HG03025 (cell line): ENCODE measurements around the gene DNAH1.

Source experiments
- ATAC-seq: cut with Tn5 transposase; IDR thresholded peaks from one replicate; pipeline ENCODE4 v1.9.1; 2021; ENCODE audit warnings: mild to moderate bottlenecking, moderate library complexity; ENCODE audit not compliant: unreplicated experiment, low FRiP score

DNAH1 gene

DNA sequence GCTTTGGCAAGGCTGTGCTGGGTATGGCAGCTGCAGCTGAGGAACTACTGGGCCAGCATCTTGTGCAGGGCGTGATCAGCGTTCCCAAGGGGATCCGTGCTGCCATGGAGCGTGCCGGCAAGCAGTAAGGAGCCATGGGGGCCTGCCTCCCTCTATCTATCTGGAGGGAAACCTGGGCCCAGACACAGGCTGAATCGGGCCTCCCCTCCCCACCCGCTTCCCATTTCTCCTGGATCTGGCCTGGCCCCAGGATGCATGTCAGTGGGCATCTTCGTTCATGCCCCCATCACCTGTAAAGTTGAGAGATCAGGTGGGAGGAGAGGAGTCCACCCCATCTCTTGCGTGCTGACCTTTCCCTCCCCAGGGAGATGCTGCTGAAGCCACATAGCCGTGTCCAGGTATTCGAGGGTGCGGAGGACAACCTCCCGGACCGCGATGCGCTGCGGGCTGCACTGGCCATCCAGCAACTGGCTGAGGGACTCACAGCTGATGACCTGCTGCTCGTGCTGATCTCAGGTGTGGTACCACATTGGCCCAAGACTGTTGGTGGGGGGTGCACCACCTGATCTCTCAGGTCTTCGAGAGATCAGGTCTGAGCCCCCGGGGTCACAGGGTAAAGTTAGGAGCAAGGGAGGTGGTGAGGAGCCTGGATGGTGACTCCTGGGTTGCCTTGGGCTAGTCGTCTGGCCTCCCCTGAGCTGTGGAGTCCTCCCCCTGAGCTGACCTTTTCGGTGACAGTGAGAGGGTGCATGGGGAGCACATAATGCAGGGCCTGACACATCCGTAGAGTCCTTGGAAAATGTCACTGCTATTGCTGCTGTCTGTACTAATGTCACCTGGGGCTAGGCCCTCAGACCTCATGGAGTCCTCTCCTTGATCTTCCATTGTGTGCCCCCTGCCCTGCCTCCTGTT lies 25.3 kb upstream of the DNAH1 start:
- ATAC-seq, result no peak

DNA sequence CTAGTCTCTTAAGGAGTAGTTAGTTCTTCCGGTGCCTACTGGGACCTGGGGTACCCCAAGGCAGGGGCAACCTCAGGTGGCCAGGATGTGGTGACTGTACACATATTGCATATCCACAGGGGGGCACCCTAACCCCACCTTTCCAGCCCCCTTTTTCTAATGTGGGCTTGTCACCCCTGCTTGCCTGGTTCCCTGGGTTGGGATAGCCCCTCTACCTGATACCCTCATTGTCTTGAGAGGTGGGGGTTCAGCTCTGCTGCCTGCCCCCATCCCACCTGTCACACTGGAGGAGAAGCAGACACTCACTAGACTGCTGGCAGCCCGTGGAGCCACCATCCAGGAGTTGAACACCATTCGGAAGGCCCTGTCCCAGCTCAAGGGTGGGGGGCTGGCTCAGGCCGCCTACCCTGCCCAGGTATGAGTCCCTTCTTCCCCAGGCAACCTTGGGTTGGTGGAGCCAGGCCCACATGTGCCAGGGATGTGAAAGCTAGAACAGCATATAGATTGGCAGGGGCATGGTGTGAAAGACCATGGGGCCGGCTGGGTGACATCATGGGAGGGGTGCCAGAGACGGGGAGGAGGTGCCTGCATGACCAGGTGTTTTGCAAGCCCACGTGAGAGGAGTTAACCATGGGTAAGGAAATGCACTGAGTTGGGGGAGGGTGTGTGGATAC lies 24.5 kb upstream of the DNAH1 start:
- no peak for ATAC-seq

DNA sequence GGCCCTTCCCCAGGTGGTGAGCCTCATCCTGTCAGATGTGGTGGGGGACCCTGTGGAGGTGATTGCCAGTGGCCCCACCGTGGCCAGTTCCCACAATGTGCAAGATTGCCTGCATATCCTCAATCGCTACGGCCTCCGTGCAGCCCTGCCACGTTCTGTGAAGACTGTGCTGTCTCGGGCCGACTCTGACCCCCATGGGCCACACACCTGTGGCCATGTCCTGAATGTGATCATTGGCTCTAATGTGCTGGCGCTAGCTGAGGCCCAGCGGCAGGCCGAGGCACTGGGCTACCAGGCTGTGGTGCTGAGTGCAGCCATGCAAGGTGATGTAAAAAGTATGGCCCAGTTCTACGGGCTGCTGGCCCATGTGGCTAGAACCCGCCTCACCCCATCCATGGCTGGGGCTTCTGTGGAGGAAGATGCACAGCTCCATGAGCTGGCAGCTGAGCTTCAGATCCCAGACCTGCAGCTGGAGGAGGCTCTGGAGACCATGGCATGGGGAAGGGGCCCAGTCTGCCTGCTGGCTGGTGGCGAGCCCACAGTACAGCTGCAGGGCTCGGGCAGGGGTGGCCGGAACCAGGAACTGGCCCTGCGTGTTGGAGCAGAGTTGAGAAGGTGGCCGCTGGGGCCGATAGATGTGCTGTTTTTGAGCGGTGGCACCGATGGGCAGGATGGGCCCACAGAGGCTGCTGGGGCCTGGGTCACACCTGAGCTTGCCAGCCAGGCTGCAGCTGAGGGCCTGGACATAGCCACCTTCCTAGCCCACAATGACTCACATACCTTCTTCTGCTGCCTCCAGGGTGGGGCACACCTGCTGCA lies 23.7 kb upstream of the DNAH1 start:
- ATAC-seq, result no peak

DNA sequence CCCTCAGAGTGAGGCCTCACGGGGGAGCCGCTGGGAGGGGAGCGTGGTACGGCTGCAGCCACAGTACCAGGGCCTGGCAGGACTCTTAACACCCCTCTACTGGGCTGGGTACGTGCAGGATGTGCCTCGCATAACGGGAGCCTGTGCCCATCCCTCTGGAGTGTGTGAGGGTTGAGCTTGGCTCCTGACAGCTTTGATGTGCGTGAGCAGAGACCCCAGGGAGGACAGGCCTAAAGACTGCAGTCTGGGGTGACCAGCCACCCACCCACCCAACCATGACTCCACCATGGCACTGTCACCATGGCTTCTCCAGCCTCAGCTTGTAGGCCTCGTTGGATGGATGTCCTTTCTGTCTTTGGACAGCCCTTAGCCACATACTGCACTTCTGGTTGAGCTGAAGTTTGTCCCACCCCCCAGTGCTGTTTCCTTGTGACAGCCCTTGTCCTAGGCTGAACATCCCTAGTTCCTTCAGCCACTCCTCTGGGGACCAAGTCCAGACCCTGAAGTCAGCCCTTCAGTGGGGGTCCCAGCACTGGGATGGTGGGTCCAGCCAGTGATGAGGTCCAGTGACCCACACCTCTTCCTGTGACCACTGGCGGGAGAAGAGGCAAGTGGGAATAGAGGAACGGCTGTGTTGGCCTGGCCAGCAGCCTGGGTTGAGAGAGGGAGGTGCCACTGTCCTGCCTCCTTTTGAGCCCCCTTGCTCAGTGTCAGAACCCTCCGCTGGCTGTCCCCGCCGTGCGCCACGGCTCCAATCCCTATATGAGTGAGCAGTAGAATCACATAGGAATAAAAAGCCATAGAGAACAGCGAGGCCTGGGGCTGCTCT lies 22.4 kb upstream of the DNAH1 start:
- ATAC-seq, result no peak

DNA sequence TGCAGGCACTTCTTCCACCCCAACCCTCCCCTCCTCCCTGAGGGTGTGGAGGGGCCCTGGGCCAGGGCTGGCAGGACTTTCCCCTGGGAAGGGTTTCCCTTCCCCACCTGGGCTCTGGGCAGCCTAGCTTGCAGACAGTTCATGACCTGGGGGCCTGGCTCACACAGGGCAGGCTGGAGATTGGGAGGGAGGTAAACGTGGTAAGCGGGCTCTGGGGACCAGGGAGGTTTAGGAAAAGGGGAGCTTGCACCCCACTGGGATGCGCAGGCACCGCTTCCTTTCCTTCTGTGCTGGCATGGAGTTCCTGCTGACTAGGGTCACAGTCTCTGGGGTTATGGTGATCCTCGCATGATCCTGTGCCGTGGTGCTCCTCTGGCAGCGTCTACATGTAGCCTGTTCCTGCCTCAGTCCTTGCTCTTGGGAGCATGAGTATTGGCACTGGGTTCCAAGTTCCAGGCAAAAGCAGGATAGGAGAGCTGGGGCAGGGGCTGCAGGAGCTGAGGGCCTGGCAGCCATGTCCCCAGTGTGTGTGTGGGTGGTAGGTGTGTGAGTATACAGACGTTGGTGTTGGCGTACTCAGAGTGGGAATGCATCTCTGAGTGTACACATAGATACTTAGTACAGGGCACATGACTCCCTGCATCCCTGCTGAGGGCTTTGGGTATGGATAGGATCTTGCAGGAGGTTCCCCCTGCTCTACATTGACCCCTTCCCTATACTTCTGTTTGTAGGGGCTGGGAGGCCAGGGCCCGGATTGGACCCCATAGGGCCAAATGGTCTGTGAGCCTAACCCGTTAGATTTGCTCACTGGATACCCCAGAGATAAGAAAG lies 21.6 kb upstream of the DNAH1 start:
- ATAC-seq, result no peak

DNA sequence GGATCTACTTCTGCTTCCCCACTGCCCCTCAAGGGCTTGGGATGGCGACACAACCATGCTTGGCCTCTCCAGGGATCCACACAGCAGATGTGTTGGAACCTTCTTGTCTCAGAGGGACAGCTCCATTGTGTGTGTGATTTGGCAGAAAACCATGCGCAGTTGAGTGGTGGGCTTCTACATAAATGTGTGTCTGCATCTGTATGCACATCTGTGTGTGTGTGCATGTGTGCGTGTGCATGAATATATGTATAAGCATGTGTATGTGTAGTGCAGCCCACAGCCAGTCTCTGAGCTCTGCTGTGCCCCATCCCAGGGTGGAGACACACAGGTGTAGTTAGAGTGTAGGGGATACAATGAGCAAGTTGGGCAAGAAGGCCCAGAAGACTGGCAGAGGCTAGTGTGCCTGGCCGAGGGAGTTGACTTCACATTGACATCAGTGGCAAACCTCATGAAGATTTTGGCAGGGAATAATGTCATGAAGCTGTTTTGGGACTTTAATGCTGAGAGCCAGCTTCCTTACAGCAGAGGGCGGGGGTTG lies 20.4 kb upstream of the DNAH1 start:
- ATAC-seq, result no peak

DNA sequence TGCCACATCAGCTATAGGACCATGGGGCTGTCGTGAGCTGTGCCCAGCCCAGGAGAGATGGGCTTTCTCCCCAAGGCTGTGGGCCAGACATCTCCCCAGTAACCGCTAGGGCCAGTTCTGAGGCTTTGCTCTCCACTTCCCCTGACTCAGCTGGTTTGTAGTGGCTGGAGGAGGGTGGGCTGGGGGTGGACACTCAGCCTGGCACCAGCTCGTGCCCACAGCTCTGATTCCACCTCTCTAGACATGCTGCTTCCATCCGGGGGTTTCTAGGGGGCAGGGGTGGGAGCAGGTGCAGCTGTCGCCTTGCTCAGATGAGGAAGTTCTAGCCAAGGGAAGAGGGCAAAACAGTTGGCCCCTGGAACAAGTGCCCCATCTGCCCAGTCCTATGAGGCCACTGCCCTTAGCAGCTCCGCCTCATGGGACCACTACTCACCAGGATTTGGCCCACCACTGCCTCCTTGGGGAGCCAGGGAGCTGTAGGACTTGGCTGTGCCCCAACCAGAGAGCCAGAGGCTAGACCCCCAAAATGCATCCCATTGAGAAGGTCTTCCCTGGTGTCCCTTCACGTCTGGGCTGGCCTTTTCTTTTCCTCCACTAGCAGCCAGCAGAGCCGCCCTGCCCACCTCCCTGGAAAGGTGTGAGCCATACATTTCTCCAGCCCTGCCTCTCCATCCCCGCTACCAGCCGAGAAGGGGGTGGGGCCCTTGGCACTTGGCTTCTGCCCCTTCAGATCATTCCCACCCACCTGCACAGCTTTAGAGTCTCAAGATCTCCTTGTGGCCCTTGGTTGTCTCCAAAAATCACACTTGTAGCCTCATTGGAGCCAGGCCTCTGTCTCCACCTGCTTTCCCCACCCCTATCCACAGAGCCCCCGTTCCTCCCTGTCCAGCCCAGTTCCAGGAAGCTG lies 18.6 kb upstream of the DNAH1 start:
- ATAC-seq, result no peak

DNA sequence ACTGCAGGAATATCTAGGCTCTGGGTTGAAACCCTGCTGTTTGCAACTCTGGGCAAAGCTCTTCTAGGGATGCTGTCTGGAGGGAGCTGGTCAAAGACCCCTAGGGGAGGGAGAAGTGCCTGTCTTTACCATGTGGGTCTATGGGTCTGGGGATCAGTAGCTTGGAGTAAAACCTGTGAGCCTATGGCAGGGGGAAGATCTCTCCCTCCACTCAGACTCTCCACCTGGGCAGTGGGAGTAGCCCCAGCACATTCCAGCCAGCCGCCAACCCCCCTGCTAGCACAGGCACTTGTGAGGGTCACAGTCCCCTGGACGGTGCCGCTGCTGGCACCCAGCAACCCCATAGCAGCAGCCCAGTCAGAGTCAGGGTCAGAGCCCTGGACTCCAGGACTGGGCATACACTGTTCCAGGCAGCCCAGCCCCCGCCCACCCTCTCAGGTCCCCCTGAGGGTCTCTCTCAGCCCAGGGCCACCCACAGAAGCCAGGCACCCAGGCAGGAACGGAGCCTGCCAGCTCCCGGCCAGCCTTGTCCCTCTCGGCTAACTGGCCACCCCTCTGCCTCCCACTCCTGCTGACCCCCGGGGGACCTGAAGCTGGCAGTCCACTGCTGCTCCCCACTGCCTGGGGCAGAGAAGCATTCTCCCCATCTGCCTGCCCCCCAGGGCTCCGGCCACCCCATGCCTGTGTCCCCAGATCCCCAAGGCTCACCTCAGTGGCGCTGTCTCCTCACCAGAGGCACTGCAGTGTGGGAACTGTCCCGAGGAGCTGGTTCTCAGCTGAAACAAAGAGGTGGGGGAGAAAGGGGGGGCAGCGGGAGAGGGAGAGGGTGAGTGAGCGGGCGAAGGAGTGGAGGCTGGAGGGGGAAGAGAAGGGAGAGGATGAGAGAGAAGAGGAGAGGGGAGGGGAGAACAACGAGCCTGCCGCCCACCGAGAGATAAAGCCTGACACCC lies 17.7 kb upstream of the DNAH1 start:
- ATAC-seq, result no peak

DNA sequence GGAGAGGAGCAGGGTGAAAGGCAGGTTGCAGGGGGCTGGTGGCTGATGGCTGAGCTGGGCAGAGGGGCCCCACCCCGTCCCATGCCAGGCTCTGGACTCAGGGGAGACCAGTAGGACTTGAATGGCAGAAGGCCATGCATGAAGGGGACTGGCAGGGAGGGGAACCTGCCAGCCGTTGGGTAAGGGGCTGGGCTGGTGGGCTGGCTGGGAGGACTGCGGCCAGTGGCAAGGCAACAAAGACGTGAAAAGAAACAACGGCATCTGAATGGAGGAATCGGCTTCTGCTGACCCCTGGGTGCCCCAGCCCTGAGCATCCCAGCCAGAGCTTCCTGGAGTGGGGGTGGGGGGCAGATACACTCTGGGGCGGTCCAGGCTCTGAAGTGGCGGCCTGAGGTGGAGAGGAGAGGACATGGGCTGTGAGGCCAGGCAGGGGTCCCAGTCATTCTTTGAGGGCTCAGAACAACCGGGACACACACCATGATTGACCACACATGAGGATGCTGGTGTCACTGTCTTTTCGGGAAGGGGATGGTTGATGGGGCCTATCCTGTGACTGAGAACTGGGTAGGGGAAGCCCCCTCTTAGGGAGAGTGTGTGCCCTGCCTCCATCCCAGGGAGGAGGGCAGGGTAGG lies 16.8 kb upstream of the DNAH1 start:
- no peak for ATAC-seq

DNA sequence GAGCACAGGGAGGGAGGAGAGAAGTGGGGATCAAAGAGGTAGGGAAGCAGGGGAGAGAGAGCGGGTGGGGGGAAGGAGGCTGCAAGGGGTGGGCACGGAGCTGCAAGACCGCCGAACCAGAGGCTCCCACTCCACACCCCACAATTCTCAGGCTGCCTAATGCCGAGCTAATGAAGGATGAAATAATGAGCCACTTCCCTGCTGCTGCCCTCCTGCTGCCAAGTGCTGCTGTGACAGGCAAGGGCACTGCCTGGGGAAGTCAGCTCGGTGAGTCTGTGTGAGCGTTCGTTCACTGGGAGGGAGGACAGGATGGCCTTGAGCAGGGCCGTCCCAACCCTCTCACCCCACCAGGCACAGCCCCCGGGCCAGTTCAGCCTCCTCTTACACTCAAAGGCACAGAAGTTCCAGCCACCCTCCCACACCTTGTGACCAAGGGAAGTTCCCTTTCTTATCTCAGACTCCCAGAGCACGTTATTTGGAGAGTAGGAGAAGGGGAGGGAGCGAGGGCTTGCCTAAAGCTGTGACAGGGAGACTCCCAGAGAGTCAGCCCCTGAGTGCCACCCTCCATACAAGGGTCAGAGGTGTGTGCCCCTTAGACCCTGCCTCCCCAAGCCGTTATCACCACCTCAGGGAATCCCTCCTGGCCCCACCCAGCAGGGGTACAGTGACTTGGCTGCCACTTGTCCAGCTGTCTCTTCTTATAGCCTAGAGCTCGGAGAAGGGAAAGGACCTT lies 16.1 kb upstream of the DNAH1 start:
- ATAC-seq, result no peak

DNA sequence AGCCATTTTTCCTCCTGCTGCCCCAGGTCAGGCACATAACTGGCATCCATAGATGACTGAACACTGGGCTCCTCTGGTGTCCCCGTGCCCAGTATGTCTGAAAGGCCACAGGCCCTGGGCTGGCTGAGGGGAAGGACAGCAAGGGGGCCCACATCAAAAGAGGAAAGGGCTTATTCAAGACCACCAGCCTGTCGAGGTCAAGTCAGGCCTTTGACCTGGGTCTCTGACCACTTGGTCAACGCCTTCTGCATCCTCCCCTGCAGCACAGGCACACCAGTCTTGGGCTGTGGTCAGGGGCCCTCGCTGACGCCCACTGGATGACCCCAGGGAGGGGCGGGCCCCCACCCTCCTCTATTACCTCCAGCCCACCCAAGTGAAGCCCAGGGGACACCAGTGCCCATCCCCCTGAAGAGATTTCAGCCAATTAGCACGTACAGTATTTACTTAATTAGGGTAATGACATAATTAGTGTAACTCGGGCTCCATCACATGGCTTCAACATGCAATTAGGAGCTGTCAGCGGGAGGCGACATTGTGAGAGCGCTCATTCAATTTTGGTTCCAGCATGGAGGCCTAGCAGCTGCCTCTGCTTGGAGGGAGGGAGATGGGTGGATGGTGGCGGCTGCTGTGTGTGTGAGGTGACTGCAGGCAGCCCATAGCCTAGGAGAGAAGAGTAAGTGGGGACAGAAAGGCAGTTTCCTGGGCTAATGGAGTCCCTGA lies 13.5 kb upstream of the DNAH1 start:
- no peak for ATAC-seq

DNA sequence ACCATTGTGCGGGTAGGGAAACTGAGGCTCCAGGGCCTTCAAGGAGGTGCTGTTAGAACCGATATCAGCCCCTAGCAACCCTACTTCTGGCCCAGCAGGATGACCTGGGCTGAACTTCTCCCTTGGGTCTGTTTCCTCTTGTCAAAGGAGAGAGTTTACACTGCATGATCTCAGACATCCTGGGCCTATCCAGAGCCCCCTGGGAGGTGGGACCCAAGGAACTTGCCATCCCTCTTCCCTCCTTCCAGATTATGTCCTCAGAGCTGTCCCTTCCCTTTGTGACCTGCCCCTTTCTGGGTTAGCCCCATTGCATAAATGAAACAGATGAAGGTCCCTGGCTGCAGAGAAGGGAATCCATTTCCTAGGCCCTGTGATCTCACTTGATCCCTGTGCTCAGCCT lies 12.3 kb upstream of the DNAH1 start:
- ATAC-seq, result no peak

DNA sequence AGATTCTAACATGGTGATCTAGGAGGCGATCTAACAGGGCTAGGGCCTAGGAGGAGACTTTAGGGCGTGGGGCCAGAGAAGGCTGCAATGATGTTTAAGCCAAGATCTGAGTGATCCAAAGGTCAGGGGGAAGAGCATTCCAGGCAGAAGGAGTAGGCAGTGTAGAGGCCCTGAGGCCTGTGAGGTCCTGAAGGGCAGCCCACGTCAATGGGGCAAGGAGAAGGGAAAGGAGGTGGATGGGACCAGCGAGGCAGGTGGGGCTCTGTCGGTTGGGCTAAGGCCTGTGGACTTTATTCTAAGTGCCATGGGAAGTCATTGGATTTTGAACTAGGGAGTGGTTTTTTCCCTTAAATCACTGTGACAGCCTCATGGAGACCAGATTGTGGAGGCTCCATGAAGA lies 10.2 kb upstream of the DNAH1 start:
- ATAC-seq, result no peak

DNA sequence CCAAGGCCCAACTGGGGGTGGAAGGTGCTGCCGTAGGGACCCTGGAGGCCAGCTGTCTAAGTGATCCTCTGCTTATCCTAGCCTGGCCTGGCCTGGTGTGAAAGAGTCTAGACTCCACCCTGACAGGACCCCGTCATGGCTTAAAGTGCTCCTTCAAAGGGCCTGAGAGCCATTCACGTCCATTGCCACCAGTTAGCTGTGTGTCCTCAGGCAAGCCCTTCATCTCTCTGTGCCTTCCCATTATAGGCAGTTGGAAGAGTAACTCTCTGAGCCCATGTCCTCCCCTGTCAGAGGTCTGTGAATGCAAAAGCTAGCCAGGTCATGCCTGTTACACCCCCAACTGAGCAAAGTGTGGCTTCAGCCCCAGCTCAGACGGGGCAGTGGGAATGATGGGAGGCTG lies 9.1 kb upstream of the DNAH1 start:
- no peak for ATAC-seq

DNA sequence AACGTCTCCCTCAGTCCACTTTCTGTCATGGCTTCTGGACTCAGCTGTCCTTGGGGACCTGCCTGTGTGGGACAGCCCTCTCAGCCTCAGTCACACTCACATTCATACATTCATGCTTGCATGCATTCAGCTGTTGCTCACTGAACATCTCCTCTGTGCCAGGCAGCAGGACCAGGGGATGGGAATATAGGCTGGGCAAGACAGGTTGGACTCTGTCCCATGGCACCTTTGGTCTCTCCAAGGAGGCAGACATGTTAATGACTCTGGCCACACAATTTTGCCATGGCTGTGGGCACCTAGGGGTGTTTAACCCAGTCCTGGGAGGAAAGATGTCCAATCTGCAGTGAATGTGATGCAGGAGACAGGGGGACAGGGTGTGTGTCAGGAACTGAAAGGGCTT lies 7.8 kb upstream of the DNAH1 start:
- ATAC-seq, result no peak
